HepG2 (cell line): ENCODE data around the gene YTHDF1. TPM values are rescaled to one million over a fixed set of nuclear protein-coding genes. Genes with fewer than 3 reads are reported as not detected.

Source experiments
- CBX1 ChIP-seq: IDR thresholded peaks from one replicate; pipeline ENCODE4 v1.6.1; 2016; ENCODE audit warnings: antibody characterized with exemption, low read depth
- MAFF ChIP-seq: IDR thresholded peaks from 2 replicates; pipeline ENCODE4 v1.6.1; 2011; ENCODE audit warnings: low read depth, low read length, improper control_type of control experiment
- POGZ ChIP-seq: sonication (generic); formaldehyde crosslinking; IDR thresholded peaks from 2 replicates; pipeline ENCODE4 v1.4.0; 2020; ENCODE audit warnings: mild to moderate bottlenecking, missing genetic modification reagents
- ZNF383 ChIP-seq: sonication (generic); formaldehyde crosslinking; IDR thresholded peaks from 2 replicates; pipeline ENCODE4 v1.4.0; 2020; ENCODE audit warnings: missing genetic modification reagents, mild to moderate bottlenecking, borderline replicate concordance
- ZNF652 ChIP-seq: IDR thresholded peaks from 2 replicates; pipeline ENCODE4 v1.6.1; 2016; ENCODE audit warnings: low read depth, borderline replicate concordance
- ZNF768 ChIP-seq: sonication (generic); formaldehyde crosslinking; IDR thresholded peaks from 2 replicates; pipeline ENCODE4 v1.4.0; 2020; ENCODE audit warnings: missing genetic modification reagents
- ZNF776 ChIP-seq: sonication (generic); formaldehyde crosslinking; IDR thresholded peaks from 2 replicates; pipeline ENCODE4 v1.4.0; 2020; ENCODE audit warnings: mild to moderate bottlenecking, missing genetic modification reagents
- ZNF83 ChIP-seq: sonication (generic); formaldehyde crosslinking; IDR thresholded peaks from 2 replicates; pipeline ENCODE4 v1.4.0; 2020; ENCODE audit warnings: missing genetic modification reagents, mild to moderate bottlenecking, borderline replicate concordance
- polyA plus RNA-seq, 8 experiments: library from polyadenylated mRNA; depleted of rRNA in 3 of 8; stranded (reverse) in 7 of 8; unstranded in 1 of 8; fragments of >200 nt; fragmentation: Illumina TruSeq in 4 of 8; extraction: Trizol in 4 of 8; gene quantifications; 2 replicates each; pipeline versions ENCODE4 v1.2.1 to v1.2.3, GENCODE V29; 2011 to 2016; ENCODE audit warnings: low read depth in 4 of 8, missing spikeins in 1 of 8, mixed read lengths in 1 of 8; ENCODE audit not compliant: insufficient read depth in 1 of 8
- total RNA-seq, 5 experiments: library from RNA; depleted of rRNA; stranded (reverse); fragments of >200 nt; fragmentation: Illumina TruSeq; extraction: Trizol; gene quantifications; 2 replicates each; pipeline ENCODE4 v1.2.3, GENCODE V29; 2016; ENCODE audit warnings: low read depth in 1 of 5
- TF ChIP-seq, protein P1 (sequence below): IDR thresholded peaks from 2 replicates; pipeline ENCODE4 v1.6.1; 2016; ENCODE audit warnings: low read depth, control low read depth
- TF ChIP-seq, protein P2 (sequence below): sonication (generic); formaldehyde crosslinking; IDR thresholded peaks from 2 replicates; pipeline ENCODE4; 2020; ENCODE audit warnings: missing genetic modification reagents, mild to moderate bottlenecking, borderline replicate concordance
- TF ChIP-seq, protein P3 (sequence below): sonication (generic); formaldehyde crosslinking; IDR thresholded peaks from 2 replicates; pipeline ENCODE4 v1.8.1; 2023; ENCODE audit warnings: missing genetic modification reagents, inconsistent platforms, borderline replicate concordance

The YTHDF1 gene
- total and polyA plus RNA-seq, 2 of the 13 experiments (the other 11 are each of a cell fraction or from before 2014, with no cell fraction given) = 34.5 to 37.7 TPM

DNA sequence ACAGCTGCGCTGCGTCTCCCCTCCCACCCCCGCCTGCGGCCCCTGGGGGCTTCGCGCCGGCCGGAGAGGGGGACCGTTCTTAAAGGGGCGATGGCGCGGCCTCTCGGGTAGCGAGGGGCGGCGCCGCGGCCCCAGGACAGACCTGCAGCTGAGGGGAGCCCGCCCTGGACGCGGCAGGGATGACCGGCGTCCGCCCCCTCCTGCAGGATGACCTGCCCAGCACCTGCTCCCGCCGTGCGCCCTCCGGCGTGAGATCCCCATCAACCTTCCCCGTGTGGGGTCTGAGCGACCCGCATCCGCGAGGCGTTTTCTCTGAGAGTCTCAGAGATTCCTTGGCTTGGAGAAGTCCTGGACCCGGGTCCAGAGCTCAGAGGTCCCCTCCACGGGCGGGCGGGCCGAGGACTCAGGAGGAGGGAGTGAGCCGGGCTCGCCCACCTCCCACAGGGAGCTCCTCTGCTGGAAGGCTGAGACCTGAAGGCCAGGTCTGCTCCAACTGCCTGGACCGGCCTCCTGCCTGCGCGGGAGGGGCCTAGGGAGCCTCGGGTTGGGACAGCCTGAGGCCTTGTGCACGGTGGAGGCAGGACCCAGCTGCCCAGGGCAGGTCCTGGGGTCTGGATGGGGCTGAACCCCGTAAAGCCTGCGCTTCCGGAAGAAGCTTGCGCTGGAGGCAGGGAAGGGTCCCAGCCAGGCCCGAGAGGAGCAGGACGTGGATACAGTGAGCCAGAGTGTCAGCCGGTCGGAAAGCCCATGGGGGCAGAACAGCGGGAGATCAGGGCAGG, 38.9 kb upstream of the YTHDF1 start (continued):
- TF ChIP-seq CBX1 (no peak), ZNF776 (CRISPR knock-in tag) (0 out of 2 replicates have a peak, but pooled peaks have one; percentile 39), POGZ (peak; percentile 24; the same call in 1 of the 2 replicates), MAFF (no peak), ZNF652 (no peak), ZNF768 (CRISPR knock-in tag) (peak; percentile 32; the same call in 1 of the 2 replicates), ZNF83 (CRISPR knock-in tag) (no peak), ZNF383 (CRISPR knock-in tag) (no peak)
- TF ChIP-seq, protein P1, sequence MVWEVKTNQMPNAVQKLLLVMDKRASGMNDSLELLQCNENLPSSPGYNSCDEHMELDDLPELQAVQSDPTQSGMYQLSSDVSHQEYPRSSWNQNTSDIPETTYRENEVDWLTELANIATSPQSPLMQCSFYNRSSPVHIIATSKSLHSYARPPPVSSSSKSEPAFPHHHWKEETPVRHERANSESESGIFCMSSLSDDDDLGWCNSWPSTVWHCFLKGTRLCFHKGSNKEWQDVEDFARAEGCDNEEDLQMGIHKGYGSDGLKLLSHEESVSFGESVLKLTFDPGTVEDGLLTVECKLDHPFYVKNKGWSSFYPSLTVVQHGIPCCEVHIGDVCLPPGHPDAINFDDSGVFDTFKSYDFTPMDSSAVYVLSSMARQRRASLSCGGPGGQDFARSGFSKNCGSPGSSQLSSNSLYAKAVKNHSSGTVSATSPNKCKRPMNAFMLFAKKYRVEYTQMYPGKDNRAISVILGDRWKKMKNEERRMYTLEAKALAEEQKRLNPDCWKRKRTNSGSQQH = no peak
- TF ChIP-seq, protein P2, sequence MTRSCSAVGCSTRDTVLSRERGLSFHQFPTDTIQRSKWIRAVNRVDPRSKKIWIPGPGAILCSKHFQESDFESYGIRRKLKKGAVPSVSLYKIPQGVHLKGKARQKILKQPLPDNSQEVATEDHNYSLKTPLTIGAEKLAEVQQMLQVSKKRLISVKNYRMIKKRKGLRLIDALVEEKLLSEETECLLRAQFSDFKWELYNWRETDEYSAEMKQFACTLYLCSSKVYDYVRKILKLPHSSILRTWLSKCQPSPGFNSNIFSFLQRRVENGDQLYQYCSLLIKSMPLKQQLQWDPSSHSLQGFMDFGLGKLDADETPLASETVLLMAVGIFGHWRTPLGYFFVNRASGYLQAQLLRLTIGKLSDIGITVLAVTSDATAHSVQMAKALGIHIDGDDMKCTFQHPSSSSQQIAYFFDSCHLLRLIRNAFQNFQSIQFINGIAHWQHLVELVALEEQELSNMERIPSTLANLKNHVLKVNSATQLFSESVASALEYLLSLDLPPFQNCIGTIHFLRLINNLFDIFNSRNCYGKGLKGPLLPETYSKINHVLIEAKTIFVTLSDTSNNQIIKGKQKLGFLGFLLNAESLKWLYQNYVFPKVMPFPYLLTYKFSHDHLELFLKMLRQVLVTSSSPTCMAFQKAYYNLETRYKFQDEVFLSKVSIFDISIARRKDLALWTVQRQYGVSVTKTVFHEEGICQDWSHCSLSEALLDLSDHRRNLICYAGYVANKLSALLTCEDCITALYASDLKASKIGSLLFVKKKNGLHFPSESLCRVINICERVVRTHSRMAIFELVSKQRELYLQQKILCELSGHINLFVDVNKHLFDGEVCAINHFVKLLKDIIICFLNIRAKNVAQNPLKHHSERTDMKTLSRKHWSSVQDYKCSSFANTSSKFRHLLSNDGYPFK = 0 out of 2 replicates have a peak, but pooled peaks have one; percentile 15
- TF ChIP-seq, protein P3, sequence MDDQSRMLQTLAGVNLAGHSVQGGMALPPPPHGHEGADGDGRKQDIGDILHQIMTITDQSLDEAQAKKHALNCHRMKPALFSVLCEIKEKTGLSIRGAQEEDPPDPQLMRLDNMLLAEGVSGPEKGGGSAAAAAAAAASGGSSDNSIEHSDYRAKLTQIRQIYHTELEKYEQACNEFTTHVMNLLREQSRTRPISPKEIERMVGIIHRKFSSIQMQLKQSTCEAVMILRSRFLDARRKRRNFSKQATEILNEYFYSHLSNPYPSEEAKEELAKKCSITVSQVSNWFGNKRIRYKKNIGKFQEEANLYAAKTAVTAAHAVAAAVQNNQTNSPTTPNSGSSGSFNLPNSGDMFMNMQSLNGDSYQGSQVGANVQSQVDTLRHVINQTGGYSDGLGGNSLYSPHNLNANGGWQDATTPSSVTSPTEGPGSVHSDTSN (CRISPR knock-in tag) = no peak
- TF ChIP-seq, all 625 proteins: peak for 7
